ENCODE measurements around the gene BGN.

DNA sequence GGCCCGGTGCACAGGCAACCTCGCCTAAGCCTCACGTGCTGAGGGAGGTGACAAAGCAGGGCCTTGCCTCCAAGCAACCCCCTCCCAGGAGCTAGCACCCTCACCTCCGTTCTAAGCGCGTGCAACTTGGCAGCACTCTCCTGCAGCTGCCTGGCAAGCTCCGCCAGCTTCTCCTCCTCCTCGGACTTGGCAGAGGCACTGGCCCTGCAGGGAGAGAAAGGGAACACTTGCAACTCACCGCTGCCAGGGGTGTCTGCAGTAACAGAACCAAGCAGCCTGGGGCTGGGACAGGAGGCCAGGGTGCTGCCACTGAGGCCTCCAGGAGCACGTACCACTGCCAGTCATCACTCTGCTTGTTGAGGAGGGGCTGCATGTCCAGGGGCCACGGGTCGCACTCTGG is 38.6 kb upstream of the BGN start:
- no peak for TF ChIP-seq POLR2A (IDR thresholded peaks at IDR 0.05)
- TF ChIP-seq CTCF (IDR thresholded peaks at IDR 0.05 in 8 of 11, conservative IDR thresholded peaks at IDR 0.05 in 3 of 11): no peak
- no peak for TF ChIP-seq POLR2AphosphoS5 (IDR thresholded peaks at IDR 0.05)

All from spleen (tissue), 7 donors.